Neural cell (in vitro differentiated cells): Measurements from ENCODE around the gene NPAS3. TPM values are rescaled to one million over a fixed set of nuclear protein-coding genes. Genes with fewer than 3 reads are reported as not detected.

Experiments
- H2AFZ ChIP-seq: fragments of 200-600, 300-800 bp; sonication (generic), shearing (Covaris generic); 2 replicates; pipeline ENCODE4 v1.6.0; 2014; ENCODE audit warnings: low read depth, mild to moderate bottlenecking, antibody characterized with exemption, low read length, moderate library complexity
- H3F3A ChIP-seq: fragments of 200-600 bp; shearing (Covaris generic); 2 replicates; pipeline ENCODE4 v1.6.1; 2016; ENCODE audit warnings: mild to moderate bottlenecking, moderate library complexity, mixed read lengths, antibody characterized with exemption, low read length; ENCODE audit not compliant: insufficient read depth, poor library complexity, severe bottlenecking
- H3K27ac ChIP-seq: fragments of 200-600, 300-800 bp; sonication (generic), shearing (Covaris generic); 2 replicates; pipeline ENCODE4 v1.5.1; 2014; ENCODE audit warnings: mild to moderate bottlenecking, low read length, moderate library complexity
- H3K27me3 ChIP-seq: fragments of 300-800, 200-600 bp; sonication (generic), shearing (Covaris generic); 2 replicates; pipeline ENCODE4 v1.6.0; 2014; ENCODE audit warnings: mild to moderate bottlenecking, low read depth, low read length, moderate library complexity; ENCODE audit not compliant: insufficient read depth
- H3K36me3 ChIP-seq: fragments of 300-800, 200-600 bp; sonication (generic), shearing (Covaris generic); 2 replicates; pipeline ENCODE4 v1.5.1; 2014; ENCODE audit warnings: mild to moderate bottlenecking, antibody characterized with exemption, low read length, moderate library complexity; ENCODE audit not compliant: insufficient read depth
- H3K4me2 ChIP-seq: fragments of 300-800, 200-600 bp; sonication (generic), shearing (Covaris generic); 2 replicates; pipeline ENCODE4 v1.6.0; 2014; ENCODE audit warnings: mild to moderate bottlenecking, low read length
- H3K4me3 ChIP-seq: fragments of 300-800, 200-600 bp; sonication (generic), shearing (Covaris generic); 2 replicates; pipeline ENCODE4 v1.5.1; 2014; ENCODE audit warnings: mild to moderate bottlenecking, low read length, moderate library complexity
- H3K79me2 ChIP-seq: fragments of 200-600 bp; shearing (Covaris generic); replicated peaks from 2 replicates; pipeline ENCODE4 v1.6.0; 2014; ENCODE audit warnings: mild to moderate bottlenecking, low read length, moderate library complexity; ENCODE audit not compliant: insufficient read depth
- H3K9ac ChIP-seq: fragments of 300-800, 200-600 bp; sonication (generic), shearing (Covaris generic); 2 replicates; pipeline ENCODE4 v1.6.1; 2016; ENCODE audit warnings: mild to moderate bottlenecking, low read length, mixed read lengths
- H3K9me2 ChIP-seq: fragments of 200-600 bp; shearing (Covaris generic); 2 replicates; pipeline ENCODE4 v1.6.1; 2016; ENCODE audit warnings: mild to moderate bottlenecking, low read length, mixed read lengths; ENCODE audit not compliant: insufficient read depth
- H3K9me3 ChIP-seq: fragments of 200-600, 300-800 bp; sonication (generic), shearing (Covaris generic); 2 replicates; pipeline ENCODE4 v1.6.1; 2016; ENCODE audit warnings: mild to moderate bottlenecking, mixed run types, low read length, moderate library complexity, mixed read lengths
- H4K20me1 ChIP-seq: fragments of 200-600 bp; shearing (Covaris generic); 2 replicates; pipeline ENCODE4 v1.6.1; 2016; ENCODE audit warnings: mild to moderate bottlenecking, mixed run types; ENCODE audit not compliant: insufficient read depth
- EP300 ChIP-seq: fragments of 450-650 bp; conservative IDR thresholded peaks from 2 replicates; pipeline ENCODE4 v1.6.1; 2014; ENCODE audit warnings: antibody characterized with exemption, mild to moderate bottlenecking, moderate library complexity; ENCODE audit not compliant: poor library complexity, severe bottlenecking
- EZH2 ChIP-seq: fragments of 200-600, 300-800 bp; shearing (Covaris generic), sonication (generic); IDR thresholded peaks from 2 replicates; pipeline ENCODE4 v1.6.1; 2014; ENCODE audit warnings: antibody characterized with exemption, low read length, borderline replicate concordance, mild to moderate bottlenecking; ENCODE audit not compliant: insufficient read depth, poor library complexity, severe bottlenecking
- MXI1 ChIP-seq: fragments of 450-650 bp; conservative IDR thresholded peaks from 2 replicates; pipeline ENCODE4 v1.6.1; 2014; ENCODE audit warnings: antibody characterized with exemption, mild to moderate bottlenecking; ENCODE audit not compliant: poor library complexity, severe bottlenecking
- POLR2AphosphoS5 ChIP-seq: IDR thresholded peaks from 2 replicates; pipeline ENCODE4 v1.6.1; 2012
- RAD21 ChIP-seq: fragments of 450-650 bp; conservative IDR thresholded peaks from 2 replicates; pipeline ENCODE4 v1.6.1; 2014; ENCODE audit warnings: antibody characterized with exemption, mild to moderate bottlenecking, moderate library complexity
- SMC3 ChIP-seq: fragments of 450-650 bp; conservative IDR thresholded peaks from 2 replicates; pipeline ENCODE4 v1.6.1; 2014; ENCODE audit warnings: antibody characterized with exemption, mild to moderate bottlenecking, moderate library complexity; ENCODE audit not compliant: poor library complexity
- TAF1 ChIP-seq: IDR thresholded peaks from 2 replicates; pipeline ENCODE4 v1.6.1; 2012; ENCODE audit warnings: low read depth
- polyA plus RNA-seq: library from polyadenylated mRNA; depleted of rRNA; stranded (reverse); fragments of >200 nt; gene quantifications from 2 replicates; pipeline ENCODE4 v1.2.3, GENCODE V29; 2014
- TF ChIP-seq, protein P1 (sequence below): IDR thresholded peaks from 2 replicates; pipeline ENCODE4 v1.6.1; 2012; ENCODE audit warnings: borderline replicate concordance
- TF ChIP-seq, protein P2 (sequence below): fragments of 450-650 bp; IDR thresholded peaks from 2 replicates; pipeline ENCODE4 v1.5.1; 2014; ENCODE audit warnings: antibody characterized with exemption, mild to moderate bottlenecking, moderate library complexity; ENCODE audit not compliant: poor library complexity, severe bottlenecking

NPAS3 gene
- polyA plus RNA-seq, 1 donor from 2014 or later = 1.3 TPM

DNA sequence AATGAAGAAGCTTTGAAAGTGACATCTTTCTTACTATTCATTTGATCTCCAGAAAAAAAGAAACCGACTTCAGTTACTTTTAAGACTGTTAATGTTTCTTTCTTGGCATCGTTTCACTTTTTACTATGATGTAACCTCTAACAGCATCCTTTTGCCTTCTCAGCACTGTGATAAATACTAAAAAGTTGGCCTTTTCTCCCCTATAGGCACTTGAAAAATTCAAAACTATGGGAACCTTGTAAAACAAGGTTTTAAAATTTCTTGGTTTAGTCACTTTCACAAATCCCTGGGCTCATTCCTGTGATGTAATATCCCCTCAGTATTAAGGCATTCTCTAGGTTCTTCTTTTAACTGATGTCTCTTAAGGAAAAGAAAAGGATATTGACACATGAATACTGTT lies 730.4 kb downstream of the NPAS3 start:
- no peaks in the 10 kb centered on the region for H4K20me1 ChIP-seq
- H3K9me3 ChIP-seq = no peaks in the 10 kb centered on the region
- no peaks in the 10 kb centered on the region for H3K9me2 ChIP-seq
- no peak for TF ChIP-seq SMC3
- H3K27ac ChIP-seq = no peak overlapping the region
- H3F3A ChIP-seq = no peaks in the 10 kb centered on the region
- no peaks in the 10 kb centered on the region for H3K36me3 ChIP-seq
- H2AFZ ChIP-seq = no peak overlapping the region
- no peak overlapping the region for H3K9ac ChIP-seq
- H3K4me2 ChIP-seq = no peak overlapping the region
- H3K27me3 ChIP-seq = no peaks in the 10 kb centered on the region
- no peak overlapping the region for H3K4me3 ChIP-seq
- no peaks in the 10 kb centered on the region for H3K79me2 ChIP-seq

DNA sequence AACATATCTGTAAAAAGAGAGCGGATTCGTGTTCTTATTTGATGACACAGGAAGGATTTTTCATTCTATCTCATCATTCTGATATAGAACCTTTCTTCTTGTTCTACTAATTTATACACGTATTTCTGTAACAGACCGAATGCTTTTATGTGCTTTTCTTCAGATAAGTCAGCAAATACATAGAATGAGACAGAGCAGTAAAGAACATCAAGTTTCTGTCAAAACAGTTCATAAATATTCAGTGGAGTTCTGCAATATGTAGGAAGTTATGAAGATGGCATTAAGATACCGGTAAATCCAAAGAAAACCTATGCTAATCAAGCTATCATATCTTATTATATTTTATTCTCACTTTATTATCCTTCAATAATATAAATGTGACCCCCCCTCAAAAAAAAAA lies 731.6 kb downstream of the NPAS3 start:
- TF ChIP-seq EP300 = peak; percentile 59
- TF ChIP-seq, protein P1, sequence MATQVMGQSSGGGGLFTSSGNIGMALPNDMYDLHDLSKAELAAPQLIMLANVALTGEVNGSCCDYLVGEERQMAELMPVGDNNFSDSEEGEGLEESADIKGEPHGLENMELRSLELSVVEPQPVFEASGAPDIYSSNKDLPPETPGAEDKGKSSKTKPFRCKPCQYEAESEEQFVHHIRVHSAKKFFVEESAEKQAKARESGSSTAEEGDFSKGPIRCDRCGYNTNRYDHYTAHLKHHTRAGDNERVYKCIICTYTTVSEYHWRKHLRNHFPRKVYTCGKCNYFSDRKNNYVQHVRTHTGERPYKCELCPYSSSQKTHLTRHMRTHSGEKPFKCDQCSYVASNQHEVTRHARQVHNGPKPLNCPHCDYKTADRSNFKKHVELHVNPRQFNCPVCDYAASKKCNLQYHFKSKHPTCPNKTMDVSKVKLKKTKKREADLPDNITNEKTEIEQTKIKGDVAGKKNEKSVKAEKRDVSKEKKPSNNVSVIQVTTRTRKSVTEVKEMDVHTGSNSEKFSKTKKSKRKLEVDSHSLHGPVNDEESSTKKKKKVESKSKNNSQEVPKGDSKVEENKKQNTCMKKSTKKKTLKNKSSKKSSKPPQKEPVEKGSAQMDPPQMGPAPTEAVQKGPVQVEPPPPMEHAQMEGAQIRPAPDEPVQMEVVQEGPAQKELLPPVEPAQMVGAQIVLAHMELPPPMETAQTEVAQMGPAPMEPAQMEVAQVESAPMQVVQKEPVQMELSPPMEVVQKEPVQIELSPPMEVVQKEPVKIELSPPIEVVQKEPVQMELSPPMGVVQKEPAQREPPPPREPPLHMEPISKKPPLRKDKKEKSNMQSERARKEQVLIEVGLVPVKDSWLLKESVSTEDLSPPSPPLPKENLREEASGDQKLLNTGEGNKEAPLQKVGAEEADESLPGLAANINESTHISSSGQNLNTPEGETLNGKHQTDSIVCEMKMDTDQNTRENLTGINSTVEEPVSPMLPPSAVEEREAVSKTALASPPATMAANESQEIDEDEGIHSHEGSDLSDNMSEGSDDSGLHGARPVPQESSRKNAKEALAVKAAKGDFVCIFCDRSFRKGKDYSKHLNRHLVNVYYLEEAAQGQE = no peak
- peak; percentile 64 for TF ChIP-seq POLR2AphosphoS5
- TF ChIP-seq MXI1 = no peak
- Histone ChIP-seq H3F3A (no peaks in the 10 kb centered on the region), H3K79me2 (no peaks in the 10 kb centered on the region), H2AFZ (no peak overlapping the region), H3K4me3 (no peak overlapping the region), H3K9me3 (no peaks in the 10 kb centered on the region), H4K20me1 (no peaks in the 10 kb centered on the region), H3K9me2 (no peaks in the 10 kb centered on the region), H3K9ac (no peak overlapping the region), H3K27ac (no peak overlapping the region), H3K4me2 (no peak overlapping the region), H3K27me3 (no peaks in the 10 kb centered on the region), H3K36me3 (no peaks in the 10 kb centered on the region)

DNA sequence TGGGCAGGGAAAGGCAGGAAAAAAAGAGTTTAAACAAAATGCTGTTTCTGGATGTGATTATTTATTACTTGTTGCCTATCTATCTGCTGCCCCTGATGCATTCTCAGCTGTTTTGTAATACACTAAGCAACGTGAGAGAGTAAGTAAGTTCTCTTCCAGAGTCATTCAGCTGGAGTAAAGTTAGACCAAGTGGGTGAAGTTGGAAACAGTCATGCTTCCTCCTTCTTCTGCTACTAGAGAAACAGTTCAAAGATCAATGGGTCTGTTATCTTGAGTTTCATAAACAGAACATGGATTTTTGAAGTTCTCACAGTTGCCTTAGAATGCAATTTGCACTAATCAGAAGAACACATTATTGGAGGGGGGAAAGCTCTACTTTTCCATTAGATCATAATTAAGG lies 732.9 kb downstream of the NPAS3 start:
- Histone ChIP-seq H3K9me2 (no peaks in the 10 kb centered on the region), H3K36me3 (no peaks in the 10 kb centered on the region), H3K9me3 (no peaks in the 10 kb centered on the region), H3K9ac (no peak overlapping the region), H3K4me3 (no peak overlapping the region), H3K27me3 (no peaks in the 10 kb centered on the region), H4K20me1 (no peaks in the 10 kb centered on the region), H2AFZ (no peak overlapping the region), H3K4me2 (no peak overlapping the region), H3K79me2 (no peaks in the 10 kb centered on the region), H3K27ac (no peak overlapping the region), H3F3A (no peaks in the 10 kb centered on the region)
- no peak for TF ChIP-seq POLR2AphosphoS5
- TF ChIP-seq TAF1 = no peak
- no peak for TF ChIP-seq EZH2
- TF ChIP-seq MXI1 = no peak
- TF ChIP-seq RAD21 = no peak
- TF ChIP-seq EP300 = no peak
- no peak for TF ChIP-seq SMC3
- TF ChIP-seq, protein P2, sequence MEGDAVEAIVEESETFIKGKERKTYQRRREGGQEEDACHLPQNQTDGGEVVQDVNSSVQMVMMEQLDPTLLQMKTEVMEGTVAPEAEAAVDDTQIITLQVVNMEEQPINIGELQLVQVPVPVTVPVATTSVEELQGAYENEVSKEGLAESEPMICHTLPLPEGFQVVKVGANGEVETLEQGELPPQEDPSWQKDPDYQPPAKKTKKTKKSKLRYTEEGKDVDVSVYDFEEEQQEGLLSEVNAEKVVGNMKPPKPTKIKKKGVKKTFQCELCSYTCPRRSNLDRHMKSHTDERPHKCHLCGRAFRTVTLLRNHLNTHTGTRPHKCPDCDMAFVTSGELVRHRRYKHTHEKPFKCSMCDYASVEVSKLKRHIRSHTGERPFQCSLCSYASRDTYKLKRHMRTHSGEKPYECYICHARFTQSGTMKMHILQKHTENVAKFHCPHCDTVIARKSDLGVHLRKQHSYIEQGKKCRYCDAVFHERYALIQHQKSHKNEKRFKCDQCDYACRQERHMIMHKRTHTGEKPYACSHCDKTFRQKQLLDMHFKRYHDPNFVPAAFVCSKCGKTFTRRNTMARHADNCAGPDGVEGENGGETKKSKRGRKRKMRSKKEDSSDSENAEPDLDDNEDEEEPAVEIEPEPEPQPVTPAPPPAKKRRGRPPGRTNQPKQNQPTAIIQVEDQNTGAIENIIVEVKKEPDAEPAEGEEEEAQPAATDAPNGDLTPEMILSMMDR = no peak
- TF ChIP-seq, protein P1 = no peak
